GM12873 (cell line): ENCODE data around the gene YY1.

Experiments
- CTCF ChIP-seq: IDR thresholded peaks from 2 replicates; pipeline ENCODE4 v1.5.1; 2012; ENCODE audit warnings: low read depth, mild to moderate bottlenecking, moderate library complexity, low read length, control low read depth; ENCODE audit not compliant: insufficient read depth; ENCODE audit errors: missing control alignments

YY1 gene

GRCh38 chr14:100211893-100212292 lies 27.1 kb upstream of the YY1 start:
- no peak for TF ChIP-seq CTCF

- no peak for TF ChIP-seq CTCF
Measured at GRCh38 chr14:100212476-100213333, 26.2 kb upstream of the YY1 start.

- no peak for TF ChIP-seq CTCF
Measured at GRCh38 chr14:100213587-100213955, 25.4 kb upstream of the YY1 start.

GRCh38 chr14:100213956-100214769 lies 24.8 kb upstream of the YY1 start:
- TF ChIP-seq CTCF = no peak

- TF ChIP-seq CTCF = no peak
Measured at GRCh38 chr14:100214770-100215083, 24.2 kb upstream of the YY1 start.

GRCh38 chr14:100215330-100215885 lies 23.5 kb upstream of the YY1 start:
- no peak for TF ChIP-seq CTCF

GRCh38 chr14:100219126-100219785 lies 19.7 kb upstream of the YY1 start:
- TF ChIP-seq CTCF = no peak
